ENCODE results near the gene CADM4.

Gene CADM4

GRCh38 chr19:43584484-43584883 is 55.2 kb downstream of the CADM4 start:
- TF ChIP-seq EGR1 (IDR thresholded peaks at IDR 0.05) (no peak), CEBPB (IDR thresholded peaks at IDR 0.05) (no peak), FOXM1 (IDR thresholded peaks at IDR 0.05; ENCODE audit: borderline replicate concordance, low read depth) (no peak), USF1 (IDR thresholded peaks at IDR 0.05) (no peak), CREB1 (IDR thresholded peaks at IDR 0.05; ENCODE audit: low read depth) (no peak), ZBTB7A (IDR thresholded peaks at IDR 0.05; ENCODE audit: low read depth) (no peak), RAD21 (IDR thresholded peaks at IDR 0.05; ENCODE audit: low read depth) (no peak), YY1 (IDR thresholded peaks at IDR 0.05; ENCODE audit: low read depth) (no peak), TEAD4 (IDR thresholded peaks at IDR 0.05) (no peak), EP300 (IDR thresholded peaks at IDR 0.05; ENCODE audit: borderline replicate concordance) (no peak), TCF12 (IDR thresholded peaks at IDR 0.05; ENCODE audit: low read depth) (no peak), TAF1 (IDR thresholded peaks at IDR 0.05; ENCODE audit: low read depth) (no peak), REST (IDR thresholded peaks at IDR 0.05; ENCODE audit: low read depth) (no peak), NFIC (IDR thresholded peaks at IDR 0.05) (no peak), MAX (IDR thresholded peaks at IDR 0.05) (no peak)

GRCh38 chr19:43582495-43582894 is 57.2 kb downstream of the CADM4 start:
- TF ChIP-seq USF1 (IDR thresholded peaks at IDR 0.05) (no peak), TAF1 (IDR thresholded peaks at IDR 0.05; ENCODE audit: low read depth) (no peak), TCF12 (IDR thresholded peaks at IDR 0.05; ENCODE audit: low read depth) (no peak), ZBTB7A (IDR thresholded peaks at IDR 0.05; ENCODE audit: low read depth) (no peak), CEBPB (IDR thresholded peaks at IDR 0.05) (no peak), REST (IDR thresholded peaks at IDR 0.05; ENCODE audit: low read depth) (no peak), YY1 (IDR thresholded peaks at IDR 0.05; ENCODE audit: low read depth) (no peak), CREB1 (IDR thresholded peaks at IDR 0.05; ENCODE audit: low read depth) (no peak), TEAD4 (IDR thresholded peaks at IDR 0.05) (no peak), RAD21 (IDR thresholded peaks at IDR 0.05; ENCODE audit: low read depth) (no peak), EGR1 (IDR thresholded peaks at IDR 0.05) (no peak)

GRCh38 chr19:43581467-43581866 is 58.2 kb downstream of the CADM4 start:
- TF ChIP-seq EGR1 (IDR thresholded peaks at IDR 0.05) (no peak), ZBTB7A (IDR thresholded peaks at IDR 0.05; ENCODE audit: low read depth) (no peak), EP300 (IDR thresholded peaks at IDR 0.05; ENCODE audit: borderline replicate concordance) (no peak), YY1 (IDR thresholded peaks at IDR 0.05; ENCODE audit: low read depth) (no peak), CEBPB (IDR thresholded peaks at IDR 0.05) (no peak), NFIC (IDR thresholded peaks at IDR 0.05) (no peak), TCF12 (IDR thresholded peaks at IDR 0.05; ENCODE audit: low read depth) (no peak), FOXM1 (IDR thresholded peaks at IDR 0.05; ENCODE audit: borderline replicate concordance, low read depth) (no peak), TEAD4 (IDR thresholded peaks at IDR 0.05) (no peak), MAX (IDR thresholded peaks at IDR 0.05) (no peak), CREB1 (IDR thresholded peaks at IDR 0.05; ENCODE audit: low read depth) (no peak), USF1 (IDR thresholded peaks at IDR 0.05) (no peak)

GRCh38 chr19:43578787-43579186 is 60.9 kb downstream of the CADM4 start:
- TF ChIP-seq CREB1 (IDR thresholded peaks at IDR 0.05; ENCODE audit: low read depth): no peak
- no peak for TF ChIP-seq TEAD4 (IDR thresholded peaks at IDR 0.05)

- TF ChIP-seq EGR1 (IDR thresholded peaks at IDR 0.05): no peak
- no peak for TF ChIP-seq YY1 (IDR thresholded peaks at IDR 0.05; ENCODE audit: low read depth)
- no peak for TF ChIP-seq FOXM1 (IDR thresholded peaks at IDR 0.05; ENCODE audit: borderline replicate concordance, low read depth)
- TF ChIP-seq ZBTB7A (IDR thresholded peaks at IDR 0.05; ENCODE audit: low read depth): no peak
- TF ChIP-seq CEBPB (IDR thresholded peaks at IDR 0.05): no peak
- TF ChIP-seq CREB1 (IDR thresholded peaks at IDR 0.05; ENCODE audit: low read depth): no peak
- TF ChIP-seq TEAD4 (IDR thresholded peaks at IDR 0.05): no peak
- no peak for TF ChIP-seq EP300 (IDR thresholded peaks at IDR 0.05; ENCODE audit: borderline replicate concordance)
- TF ChIP-seq MAX (IDR thresholded peaks at IDR 0.05): no peak
- TF ChIP-seq NFIC (IDR thresholded peaks at IDR 0.05): no peak
- TF ChIP-seq TCF12 (IDR thresholded peaks at IDR 0.05; ENCODE audit: low read depth): no peak
- TF ChIP-seq TAF1 (IDR thresholded peaks at IDR 0.05; ENCODE audit: low read depth): no peak
- TF ChIP-seq RAD21 (IDR thresholded peaks at IDR 0.05; ENCODE audit: low read depth): no peak
- no peak for TF ChIP-seq USF1 (IDR thresholded peaks at IDR 0.05)
- no peak for TF ChIP-seq REST (IDR thresholded peaks at IDR 0.05; ENCODE audit: low read depth)
Observed at GRCh38 chr19:43575955-43576878, 63.4 kb downstream of the CADM4 start.
